HEK293T (cell line): Measurements from ENCODE around the gene ELOVL6.

Experiments
- CTCF ChIA-PET: fragments of 350-600 bp; formaldehyde crosslinking; extraction: SDS; loops from one replicate; lab custom pipeline; 2021; ENCODE audit warnings: antibody characterized with exemption, inconsistent platforms; lab: Yijun Ruan, JAX
- POLR2A ChIA-PET: fragments of 350-600 bp; formaldehyde crosslinking; extraction: SDS; loops from one replicate; lab custom pipeline; 2020; ENCODE audit warnings: antibody characterized with exemption, inconsistent platforms; lab: Yijun Ruan, JAX
- DNase-seq: peaks from one replicate; pipeline ENCODE4 v3.0.0; 2012; ENCODE audit warnings: mixed read lengths; ENCODE audit errors: extremely low spot score
- ARNT ChIP-seq: fragments of 450-650 bp; IDR thresholded peaks from 2 replicates; pipeline ENCODE4 v1.6.1; 2017; ENCODE audit warnings: mild to moderate bottlenecking
- BHLHE40 ChIP-seq: fragments of 450-650 bp; IDR thresholded peaks from 2 replicates; pipeline ENCODE4 v1.6.1; 2016; ENCODE audit warnings: mild to moderate bottlenecking, moderate library complexity, borderline replicate concordance
- CTBP1 ChIP-seq: fragments of 450-650 bp; IDR thresholded peaks from 2 replicates; pipeline ENCODE4 v1.6.1; 2016; ENCODE audit warnings: borderline replicate concordance
- ELF4 ChIP-seq: fragments of 450-650 bp; IDR thresholded peaks from 2 replicates; pipeline ENCODE4 v1.6.1; 2017; ENCODE audit warnings: antibody characterized with exemption
- FOXA1 ChIP-seq: fragments of 450-650 bp; IDR thresholded peaks from 2 replicates; pipeline ENCODE4 v1.6.1; 2016; ENCODE audit warnings: mild to moderate bottlenecking
- FOXK2 ChIP-seq: fragments of 450-650 bp; IDR thresholded peaks from 2 replicates; pipeline ENCODE4 v1.6.1; 2016; ENCODE audit warnings: mild to moderate bottlenecking
- FOXM1 ChIP-seq: fragments of 450-650 bp; IDR thresholded peaks from 2 replicates; pipeline ENCODE4 v1.6.1; 2017; ENCODE audit warnings: mild to moderate bottlenecking, borderline replicate concordance
- HDGF ChIP-seq: fragments of 450-650 bp; IDR thresholded peaks from 2 replicates; pipeline ENCODE4 v1.6.1; 2017; ENCODE audit warnings: antibody characterized with exemption, borderline replicate concordance
- L3MBTL2 ChIP-seq: fragments of 450-650 bp; conservative IDR thresholded peaks from 2 replicates; pipeline ENCODE4 v1.6.1; 2016; ENCODE audit warnings: mild to moderate bottlenecking
- LEF1 ChIP-seq: fragments of 450-650 bp; IDR thresholded peaks from 2 replicates; pipeline ENCODE4 v1.6.1; 2017; ENCODE audit warnings: mild to moderate bottlenecking, borderline replicate concordance
- NFRKB ChIP-seq: fragments of 450-650 bp; IDR thresholded peaks from 2 replicates; pipeline ENCODE4 v1.6.1; 2016; ENCODE audit warnings: mild to moderate bottlenecking, moderate library complexity
- SP1 ChIP-seq: fragments of 450-650 bp; IDR thresholded peaks from 2 replicates; pipeline ENCODE4 v1.6.1; 2017
- SUZ12 ChIP-seq: fragments of 450-650 bp; IDR thresholded peaks from 2 replicates; pipeline ENCODE4 v1.6.1; 2016; ENCODE audit warnings: mild to moderate bottlenecking
- TARDBP ChIP-seq: fragments of 450-650 bp; IDR thresholded peaks from 2 replicates; pipeline ENCODE4 v1.6.1; 2016
- ZNF384 ChIP-seq: fragments of 450-650 bp; IDR thresholded peaks from 2 replicates; pipeline ENCODE4 v1.6.1; 2016
- TF ChIP-seq, protein P1 (sequence below): fragments of 450-650 bp; IDR thresholded peaks from 2 replicates; pipeline ENCODE4 v1.6.1; 2016

Gene ELOVL6

DNA sequence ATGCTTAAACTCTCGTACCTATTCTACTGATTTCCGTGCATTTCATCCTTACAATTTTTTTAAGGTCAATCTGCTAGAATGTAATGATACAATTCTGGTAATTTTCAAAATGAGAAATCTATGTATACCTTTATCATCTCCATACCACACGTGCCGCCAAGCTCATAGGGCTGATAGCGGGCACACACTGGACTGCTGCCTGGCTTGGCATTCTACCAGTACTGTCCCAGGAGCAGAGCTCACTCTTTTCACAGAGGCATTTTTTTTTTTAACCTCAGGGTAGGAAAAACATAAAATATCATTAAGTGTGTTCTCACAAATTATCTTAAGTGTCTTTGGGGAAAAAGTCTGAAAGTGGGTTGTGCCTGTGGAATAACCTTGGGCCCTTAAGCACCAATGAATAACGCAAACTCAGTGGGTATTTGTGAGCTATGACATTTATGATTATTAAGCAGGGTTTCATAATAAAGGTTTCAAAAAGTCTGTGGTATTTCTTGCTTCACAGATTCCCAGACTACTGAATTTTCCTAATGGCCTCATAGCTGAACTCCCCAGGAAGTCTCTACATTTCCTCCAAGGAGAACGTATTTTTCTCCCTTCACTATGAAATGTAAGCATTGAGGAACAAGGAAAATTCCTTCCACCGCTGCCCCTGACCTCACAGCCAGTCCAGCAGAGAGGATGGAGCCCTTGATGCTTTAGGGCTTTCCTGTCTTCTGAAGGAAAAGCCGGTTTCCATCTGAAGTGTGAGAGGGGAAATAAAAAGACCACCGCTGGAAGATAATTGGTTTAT is 125.2 kb downstream of the ELOVL6 start:
- no peak for DNase-seq
- TF ChIP-seq TARDBP, result no peak
- no peak for TF ChIP-seq CTBP1
- no peak for TF ChIP-seq LEF1
- no peak for TF ChIP-seq HDGF
- TF ChIP-seq, protein P1, sequence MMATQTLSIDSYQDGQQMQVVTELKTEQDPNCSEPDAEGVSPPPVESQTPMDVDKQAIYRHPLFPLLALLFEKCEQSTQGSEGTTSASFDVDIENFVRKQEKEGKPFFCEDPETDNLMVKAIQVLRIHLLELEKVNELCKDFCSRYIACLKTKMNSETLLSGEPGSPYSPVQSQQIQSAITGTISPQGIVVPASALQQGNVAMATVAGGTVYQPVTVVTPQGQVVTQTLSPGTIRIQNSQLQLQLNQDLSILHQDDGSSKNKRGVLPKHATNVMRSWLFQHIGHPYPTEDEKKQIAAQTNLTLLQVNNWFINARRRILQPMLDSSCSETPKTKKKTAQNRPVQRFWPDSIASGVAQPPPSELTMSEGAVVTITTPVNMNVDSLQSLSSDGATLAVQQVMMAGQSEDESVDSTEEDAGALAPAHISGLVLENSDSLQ, result no peak
- no peak for TF ChIP-seq NFRKB
- TF ChIP-seq FOXM1, result no peak
- TF ChIP-seq L3MBTL2, result no peak
- TF ChIP-seq ARNT, result no peak
- no peak for TF ChIP-seq ZNF384
- TF ChIP-seq SUZ12, result no peak
- POLR2A ChIA-PET, result interaction anchor here (0.8 kb wide), 1 partner anchor 120 kb away, joined by 3 read pairs; no protein-coding TSS in a partner anchor
- CTCF ChIA-PET, result no interaction called here

GRCh38 chr4:110071466-110071865 is 126.9 kb downstream of the ELOVL6 start:
- no peak for TF ChIP-seq BHLHE40
- TF ChIP-seq FOXA1, result no peak
- TF ChIP-seq LEF1, result no peak
- no peak for TF ChIP-seq ARNT
- no peak for TF ChIP-seq CTBP1
- TF ChIP-seq TARDBP, result no peak
- TF ChIP-seq FOXK2, result no peak
- TF ChIP-seq, protein P1, result no peak
- no peak for DNase-seq
- POLR2A ChIA-PET, result interaction anchor here (1.0 kb wide), 1 partner anchor 17 kb away, joined by 3 read pairs; no protein-coding TSS in a partner anchor
- CTCF ChIA-PET, result no interaction called here

DNA sequence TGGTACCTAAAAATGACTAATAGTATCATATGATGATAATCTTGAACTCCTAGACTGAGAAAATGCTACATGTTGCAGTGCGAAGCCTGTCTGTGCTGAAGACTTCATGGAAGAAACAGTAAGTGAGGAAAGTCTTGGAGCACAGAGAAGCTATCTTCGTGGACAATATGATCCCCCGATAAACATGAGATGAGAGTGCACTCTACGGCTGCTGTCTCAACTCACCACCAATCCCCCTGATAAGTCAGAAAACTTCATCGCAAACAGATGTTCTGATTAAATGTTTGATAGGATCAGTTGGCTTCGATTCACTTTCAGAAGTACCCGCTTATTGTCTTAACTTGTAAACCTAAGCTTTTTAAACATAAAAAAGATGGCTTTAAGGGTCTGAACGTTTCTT is 130.2 kb downstream of the ELOVL6 start:
- CTCF ChIA-PET, result no interaction called here
- DNase-seq, result no peak
- POLR2A ChIA-PET, result no interaction called here
- TF ChIP-seq FOXK2 (no peak), L3MBTL2 (no peak), NFRKB (no peak), CTBP1 (no peak), LEF1 (no peak)

DNA sequence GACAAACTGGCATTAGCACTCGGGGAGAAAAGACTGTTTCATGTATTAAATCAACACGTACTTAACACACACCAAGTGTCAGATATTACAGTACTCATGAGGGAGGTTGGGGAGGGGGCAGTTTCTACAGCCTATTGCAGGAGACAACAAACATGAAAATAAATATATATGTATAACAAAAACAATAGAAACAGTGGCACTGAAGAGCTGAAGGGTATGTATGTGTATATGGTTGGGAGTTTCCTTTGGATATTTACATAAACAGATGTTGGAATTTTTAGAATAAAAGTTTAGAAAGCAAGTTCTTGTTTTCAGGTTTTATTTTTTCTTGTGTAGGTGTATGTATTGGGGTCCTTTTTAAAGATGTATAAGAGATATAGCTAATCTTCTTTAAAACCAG is 133.5 kb downstream of the ELOVL6 start:
- TF ChIP-seq ARNT, result no peak
- TF ChIP-seq TARDBP, result no peak
- no peak for TF ChIP-seq FOXK2
- no peak for TF ChIP-seq FOXM1
- ChIA-PET CTCF (interaction anchor here (0.9 kb wide), 1 partner anchor 19 kb away, joined by 3 read pairs; no protein-coding TSS in a partner anchor), POLR2A (no interaction called here)
- no peak for DNase-seq

- no peak for DNase-seq
- ChIA-PET CTCF (interaction anchor here (0.7 kb wide), 1 partner anchor 296 kb away, joined by 3 read pairs; no protein-coding TSS in a partner anchor), POLR2A (no interaction called here)
- TF ChIP-seq FOXA1, result no peak
- TF ChIP-seq, protein P1, result no peak
- no peak for TF ChIP-seq LEF1
- no peak for TF ChIP-seq CTBP1
- TF ChIP-seq FOXM1, result no peak
- TF ChIP-seq FOXK2, result no peak
Observed at GRCh38 chr4:110064295-110064694, 134.1 kb downstream of the ELOVL6 start.

GRCh38 chr4:110062166-110062565 is 136.2 kb downstream of the ELOVL6 start:
- ChIA-PET POLR2A (no interaction called here), CTCF (no interaction called here)
- DNase-seq, result no peak
- no peak for TF ChIP-seq ZNF384
- TF ChIP-seq FOXA1, result no peak
- no peak for TF ChIP-seq CTBP1
- TF ChIP-seq SUZ12, result no peak
- TF ChIP-seq ARNT, result no peak
- TF ChIP-seq FOXK2, result no peak
- no peak for TF ChIP-seq TARDBP
- TF ChIP-seq L3MBTL2, result no peak
- TF ChIP-seq LEF1, result no peak
- TF ChIP-seq HDGF, result no peak
- TF ChIP-seq NFRKB, result no peak
- TF ChIP-seq SP1, result no peak
- TF ChIP-seq, protein P1, result no peak
- TF ChIP-seq FOXM1, result no peak
- TF ChIP-seq ELF4, result no peak
